WTC11 (cell line): ENCODE measurements around the gene GRK3. TPM values are rescaled to one million over a fixed set of nuclear protein-coding genes. Genes with fewer than 3 reads are reported as not detected.
"Not testable (repeated sequence)": the region's sequence is repeated elsewhere in the genome, so short reads cannot be mapped to it uniquely, and the experiment has no call there.

Source experiments
- ATAC-seq: fragments of 200-7000 bp; cut with Tn5 transposase; 2 replicates; pipeline ENCODE4 v1.10.0; 2021; ENCODE audit warnings: mild to moderate bottlenecking, moderate library complexity
- CTCF ChIA-PET: fragments of 300-600 bp; sonication (Branson Sonifier 250); formaldehyde crosslinking; loops from one replicate; lab custom pipeline; 2021; ENCODE audit warnings: antibody characterized with exemption; lab: Charles Lee
- POLR2A ChIA-PET: fragments of 350-600 bp; sonication (Branson Sonifier 250); formaldehyde crosslinking; loops from one replicate; lab custom pipeline; 2021; ENCODE audit warnings: antibody characterized with exemption; lab: Charles Lee
- DNase-seq: peaks from one replicate; pipeline ENCODE4 v3.0.0; 2021; ENCODE audit warnings: low spot score
- H3K27ac Mint-ChIP-seq: 2 replicates; pipeline ENCODE4 v1.8.0; 2021; ENCODE audit warnings: mixed read lengths
- H3K27me3 Mint-ChIP-seq: 2 replicates; pipeline ENCODE4 v1.8.0; 2021; ENCODE audit warnings: low read depth, mild to moderate bottlenecking, moderate library complexity, mixed read lengths
- H3K36me3 Mint-ChIP-seq: 2 replicates; pipeline ENCODE4 v1.8.0; 2021; ENCODE audit warnings: mixed read lengths
- H3K4me1 Mint-ChIP-seq: 2 replicates; pipeline ENCODE4 v1.8.0; 2022; ENCODE audit warnings: mixed read lengths
- H3K4me3 Mint-ChIP-seq: 2 replicates; pipeline ENCODE4 v1.8.0; 2021; ENCODE audit warnings: mild to moderate bottlenecking, moderate library complexity, mixed read lengths
- H3K9me3 Mint-ChIP-seq: 2 replicates; pipeline ENCODE4 v1.8.0; 2021; ENCODE audit warnings: mixed read lengths
- ATF1 ChIP-seq: sonication (generic); formaldehyde crosslinking; IDR thresholded peaks from 2 replicates; pipeline ENCODE4 v1.8.1; 2023; ENCODE audit warnings: mild to moderate bottlenecking, moderate library complexity, missing genetic modification reagents
- EMX1 ChIP-seq: fragments of 250-450 bp; sonication (Bioruptor Pico); IDR thresholded peaks from 2 replicates; pipeline ENCODE4 v1.8.0; 2021; ENCODE audit warnings: mild to moderate bottlenecking
- FOXJ3 ChIP-seq: sonication (generic); formaldehyde crosslinking; IDR thresholded peaks from 2 replicates; pipeline ENCODE4 v1.9.0; 2021; ENCODE audit warnings: missing genetic modification reagents, mild to moderate bottlenecking, borderline replicate concordance
- FOXK1 ChIP-seq: sonication (generic); formaldehyde crosslinking; IDR thresholded peaks from 2 replicates; pipeline ENCODE4 v1.8.0; 2022; ENCODE audit warnings: mild to moderate bottlenecking, moderate library complexity, missing genetic modification reagents
- GRHL2 ChIP-seq: fragments of 250-450 bp; sonication (Bioruptor Pico); IDR thresholded peaks from 2 replicates; pipeline ENCODE4 v1.8.0; 2022; ENCODE audit warnings: mild to moderate bottlenecking, moderate library complexity; ENCODE audit not compliant: insufficient replicate concordance, severe bottlenecking
- NR3C1 ChIP-seq: sonication (generic); formaldehyde crosslinking; conservative IDR thresholded peaks from 2 replicates; pipeline ENCODE4 v1.8.1; 2023; ENCODE audit warnings: low read depth, mild to moderate bottlenecking, missing genetic modification reagents
- SOX15 ChIP-seq: fragments of 250-450 bp; sonication (Bioruptor Pico); IDR thresholded peaks from 2 replicates; pipeline ENCODE4 v1.9.0; 2021; ENCODE audit warnings: mild to moderate bottlenecking
- TCF7 ChIP-seq: sonication (generic); formaldehyde crosslinking; IDR thresholded peaks from 2 replicates; pipeline ENCODE4 v1.8.0; 2022; ENCODE audit warnings: mild to moderate bottlenecking, low read depth, missing genetic modification reagents, moderate library complexity
- TEAD1 ChIP-seq: sonication (generic); formaldehyde crosslinking; IDR thresholded peaks from 2 replicates; pipeline ENCODE4 v1.8.0; 2022; ENCODE audit warnings: mild to moderate bottlenecking, missing genetic modification reagents
- ZNF423 ChIP-seq: fragments of 250-450 bp; sonication (Bioruptor Pico); IDR thresholded peaks from 2 replicates; pipeline ENCODE4 v2.1.2; 2022; ENCODE audit warnings: mild to moderate bottlenecking, moderate library complexity
- ZNF671 ChIP-seq: fragments of 250-450 bp; sonication (Bioruptor Pico); IDR thresholded peaks from 2 replicates; pipeline ENCODE4 v1.8.0; 2021; ENCODE audit warnings: mild to moderate bottlenecking
- total RNA-seq: library from RNA; stranded (reverse); gene quantifications from 3 replicates; pipeline ENCODE4 v1.2.3, GENCODE V29; 2021
- TF ChIP-seq, protein P1 (sequence below): sonication (generic); formaldehyde crosslinking; IDR thresholded peaks from 2 replicates; pipeline ENCODE4 v1.8.1; 2023; ENCODE audit warnings: mild to moderate bottlenecking, moderate library complexity, missing genetic modification reagents
- TF ChIP-seq, protein P2 (sequence below): sonication (generic); formaldehyde crosslinking; IDR thresholded peaks from 2 replicates; pipeline ENCODE4 v1.8.0; 2022; ENCODE audit warnings: mild to moderate bottlenecking, missing genetic modification reagents
- TF ChIP-seq, protein P3 (sequence below): sonication (generic); formaldehyde crosslinking; IDR thresholded peaks from 2 replicates; pipeline ENCODE4 v1.8.1; 2022; ENCODE audit warnings: missing genetic modification reagents, borderline replicate concordance
- TF ChIP-seq, protein P4 (sequence below): sonication (generic); formaldehyde crosslinking; conservative IDR thresholded peaks from 2 replicates; pipeline ENCODE4 v1.8.1; 2022; ENCODE audit warnings: mild to moderate bottlenecking, missing genetic modification reagents
- TF ChIP-seq, protein P5 (sequence below): fragments of 250-450 bp; sonication (Bioruptor Pico); IDR thresholded peaks from 2 replicates; pipeline ENCODE4 v1.9.0; 2021; ENCODE audit warnings: mild to moderate bottlenecking, borderline replicate concordance
- TF ChIP-seq, protein P6 (sequence below): sonication (generic); formaldehyde crosslinking; IDR thresholded peaks from 2 replicates; pipeline ENCODE4 v1.8.0; 2022; ENCODE audit warnings: mild to moderate bottlenecking, missing genetic modification reagents

GRK3 gene
- total RNA-seq, 1 experiment from 2014 or later: 27.1 TPM

DNA sequence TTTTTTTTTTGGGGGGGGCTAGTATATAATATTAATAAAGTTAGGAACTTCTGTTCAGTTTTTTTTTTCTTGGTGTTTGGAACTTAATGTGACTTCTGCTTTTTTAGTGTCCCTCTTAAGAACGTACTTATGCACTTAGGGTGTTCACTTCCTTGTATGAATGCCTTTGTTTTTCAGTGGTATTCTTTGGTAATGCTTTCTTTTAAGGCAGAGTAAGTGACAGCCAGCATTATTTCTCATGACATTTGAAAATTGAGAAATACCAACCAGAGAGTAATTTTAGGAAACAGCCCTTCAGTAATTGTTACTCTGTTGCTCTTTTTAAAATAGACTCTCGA, 2.4 kb downstream of the GRK3 start:
- ATAC-seq (no peak), DNase-seq (no peak)
- H3K27me3 Mint-ChIP-seq: peaks cover 25% of the 10 kb centered on the region
- CTCF ChIA-PET: interaction anchor here (1.4 to 3.4 kb wide), 2 partner anchors 23 to 206 kb away, joined by 5 to 16 read pairs; no protein-coding TSS in a partner anchor
- H3K4me1 Mint-ChIP-seq: peaks cover 56% of the 10 kb centered on the region
- peak overlapping the region; percentile 95 for H3K4me3 Mint-ChIP-seq
- POLR2A ChIA-PET: interaction anchor here (0.6 kb wide), 1 partner anchor 1184 kb away, joined by 4 read pairs; no protein-coding TSS in a partner anchor
- H3K36me3 Mint-ChIP-seq: no peaks in the 10 kb centered on the region
- TF ChIP-seq TCF7 (CRISPR knock-in tag): no peak
- no peak for TF ChIP-seq FOXJ3 (CRISPR knock-in tag)
- H3K27ac Mint-ChIP-seq: no peak overlapping the region
- H3K9me3 Mint-ChIP-seq: peaks cover under 1% of the 10 kb centered on the region

DNA sequence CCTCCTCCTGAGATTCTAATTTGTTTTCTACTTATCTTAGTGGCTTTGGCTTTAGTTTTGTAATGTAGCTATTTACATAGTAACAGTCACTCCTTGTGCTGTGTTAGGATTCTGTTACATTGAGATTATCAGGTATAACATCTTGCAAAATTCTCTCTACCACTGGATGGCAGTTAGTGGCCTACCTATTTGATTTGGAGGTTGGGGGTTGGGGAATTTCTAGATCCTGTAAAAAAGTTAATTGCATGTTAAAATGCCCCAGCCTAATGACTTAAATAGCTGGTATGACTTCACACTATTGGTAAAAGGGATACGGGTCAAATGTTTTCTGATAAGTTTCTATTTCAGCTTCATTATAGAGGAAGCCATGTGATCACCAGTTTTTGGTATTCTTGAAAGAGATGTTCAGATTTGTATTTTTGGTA, 2.8 kb downstream of the GRK3 start:
- TF ChIP-seq FOXK1 (CRISPR knock-in tag) (no peak), ATF1 (CRISPR knock-in tag) (no peak), ZNF423 (CRISPR knock-in tag) (no peak), SOX15 (CRISPR knock-in tag) (no peak), NR3C1 (CRISPR knock-in tag) (no peak), GRHL2 (CRISPR knock-in tag) (no peak)
- TF ChIP-seq, protein P1, sequence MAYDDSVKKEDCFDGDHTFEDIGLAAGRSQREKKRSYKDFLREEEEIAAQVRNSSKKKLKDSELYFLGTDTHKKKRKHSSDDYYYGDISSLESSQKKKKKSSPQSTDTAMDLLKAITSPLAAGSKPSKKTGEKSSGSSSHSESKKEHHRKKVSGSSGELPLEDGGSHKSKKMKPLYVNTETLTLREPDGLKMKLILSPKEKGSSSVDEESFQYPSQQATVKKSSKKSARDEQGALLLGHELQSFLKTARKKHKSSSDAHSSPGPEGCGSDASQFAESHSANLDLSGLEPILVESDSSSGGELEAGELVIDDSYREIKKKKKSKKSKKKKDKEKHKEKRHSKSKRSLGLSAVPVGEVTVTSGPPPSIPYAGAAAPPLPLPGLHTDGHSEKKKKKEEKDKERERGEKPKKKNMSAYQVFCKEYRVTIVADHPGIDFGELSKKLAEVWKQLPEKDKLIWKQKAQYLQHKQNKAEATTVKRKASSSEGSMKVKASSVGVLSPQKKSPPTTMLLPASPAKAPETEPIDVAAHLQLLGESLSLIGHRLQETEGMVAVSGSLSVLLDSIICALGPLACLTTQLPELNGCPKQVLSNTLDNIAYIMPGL (CRISPR knock-in tag): no peak
- TF ChIP-seq, protein P2, sequence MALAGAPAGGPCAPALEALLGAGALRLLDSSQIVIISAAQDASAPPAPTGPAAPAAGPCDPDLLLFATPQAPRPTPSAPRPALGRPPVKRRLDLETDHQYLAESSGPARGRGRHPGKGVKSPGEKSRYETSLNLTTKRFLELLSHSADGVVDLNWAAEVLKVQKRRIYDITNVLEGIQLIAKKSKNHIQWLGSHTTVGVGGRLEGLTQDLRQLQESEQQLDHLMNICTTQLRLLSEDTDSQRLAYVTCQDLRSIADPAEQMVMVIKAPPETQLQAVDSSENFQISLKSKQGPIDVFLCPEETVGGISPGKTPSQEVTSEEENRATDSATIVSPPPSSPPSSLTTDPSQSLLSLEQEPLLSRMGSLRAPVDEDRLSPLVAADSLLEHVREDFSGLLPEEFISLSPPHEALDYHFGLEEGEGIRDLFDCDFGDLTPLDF (CRISPR knock-in tag): no peak
- TF ChIP-seq, all 79 proteins: peak for 0
- H3K9me3 Mint-ChIP-seq: peaks cover 5% of the 10 kb centered on the region
- DNase-seq: no peak
- H3K27ac Mint-ChIP-seq: no peak overlapping the region
- peaks cover 23% of the 10 kb centered on the region for H3K27me3 Mint-ChIP-seq
- H3K4me3 Mint-ChIP-seq: peak overlapping the region; percentile 95
- no peak for ATAC-seq
- H3K4me1 Mint-ChIP-seq: peaks cover 56% of the 10 kb centered on the region
- CTCF ChIA-PET: interaction anchor here (1.2 to 1.4 kb wide), 2 partner anchors 23 to 206 kb away, joined by 5 read pairs; no protein-coding TSS in a partner anchor
- POLR2A ChIA-PET: interaction anchor here (0.6 kb wide), 1 partner anchor 1184 kb away, joined by 4 read pairs; no protein-coding TSS in a partner anchor
- H3K36me3 Mint-ChIP-seq: no peaks in the 10 kb centered on the region

DNA sequence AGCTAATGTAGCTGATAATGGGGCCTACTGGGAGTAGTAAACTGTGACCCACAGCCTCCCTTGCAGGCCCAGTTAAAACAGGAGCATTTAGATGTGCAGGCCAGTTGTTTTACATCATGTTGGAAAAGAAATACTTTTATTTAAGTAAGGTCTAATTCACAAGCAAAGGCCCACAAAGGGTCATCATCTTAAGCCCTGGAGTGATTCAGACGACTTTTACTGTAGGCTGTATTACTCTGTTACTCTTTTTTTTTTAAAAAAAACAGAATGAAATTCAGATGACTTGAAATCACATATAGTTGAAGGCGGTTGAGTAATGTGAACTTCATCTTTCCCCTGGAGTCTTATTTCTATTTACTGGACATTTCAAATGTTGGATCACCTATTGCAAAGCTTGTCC, 3.6 kb downstream of the GRK3 start:
- H3K4me3 Mint-ChIP-seq, POLR2A ChIA-PET, H3K27ac Mint-ChIP-seq, H3K9me3 Mint-ChIP-seq, ATAC-seq, H3K36me3 Mint-ChIP-seq, DNase-seq: not testable (repeated sequence)
- peaks cover 15% of the 10 kb centered on the region for H3K27me3 Mint-ChIP-seq
- peaks cover 55% of the 10 kb centered on the region for H3K4me1 Mint-ChIP-seq
- CTCF ChIA-PET: interaction anchor here (1.2 to 1.4 kb wide), 2 partner anchors 24 to 205 kb away, joined by 5 read pairs; no protein-coding TSS in a partner anchor

DNA sequence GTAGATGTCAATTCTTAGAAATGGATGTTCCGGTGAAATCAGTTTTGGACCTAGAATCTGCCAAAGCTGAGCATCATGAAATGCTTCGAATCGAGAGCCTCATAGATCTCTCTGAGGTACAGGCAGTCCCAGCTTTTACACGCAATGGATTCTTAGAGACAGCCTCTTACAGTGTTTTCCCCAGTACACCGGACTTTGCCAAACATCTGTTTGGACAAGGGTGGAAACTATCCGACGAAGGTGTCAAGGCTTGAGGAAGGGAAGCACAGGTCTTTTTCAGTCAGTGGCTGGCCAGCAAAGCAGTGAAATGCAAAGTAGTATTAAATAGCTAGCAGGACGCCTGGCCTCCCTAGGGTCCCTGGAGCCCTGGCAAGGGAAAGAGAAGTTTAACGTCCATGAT, 4.9 kb downstream of the GRK3 start:
- DNase-seq (no peak), ATAC-seq (no peak)
- Mint-ChIP-seq H3K4me1 (peaks cover 45% of the 10 kb centered on the region), H3K36me3 (peaks cover 3% of the 10 kb centered on the region), H3K27ac (no peak overlapping the region), H3K4me3 (no peak overlapping the region), H3K9me3 (peaks cover 9% of the 10 kb centered on the region), H3K27me3 (peaks cover 5% of the 10 kb centered on the region; the same call in 1 of the 2 replicates)
- CTCF ChIA-PET: interaction anchor here (0.5 to 1.1 kb wide), 4 partner anchors 25 to 204 kb away, joined by 3 to 4 read pairs (median 3); no protein-coding TSS in a partner anchor
- POLR2A ChIA-PET: no interaction called here
- TF ChIP-seq, protein P3, sequence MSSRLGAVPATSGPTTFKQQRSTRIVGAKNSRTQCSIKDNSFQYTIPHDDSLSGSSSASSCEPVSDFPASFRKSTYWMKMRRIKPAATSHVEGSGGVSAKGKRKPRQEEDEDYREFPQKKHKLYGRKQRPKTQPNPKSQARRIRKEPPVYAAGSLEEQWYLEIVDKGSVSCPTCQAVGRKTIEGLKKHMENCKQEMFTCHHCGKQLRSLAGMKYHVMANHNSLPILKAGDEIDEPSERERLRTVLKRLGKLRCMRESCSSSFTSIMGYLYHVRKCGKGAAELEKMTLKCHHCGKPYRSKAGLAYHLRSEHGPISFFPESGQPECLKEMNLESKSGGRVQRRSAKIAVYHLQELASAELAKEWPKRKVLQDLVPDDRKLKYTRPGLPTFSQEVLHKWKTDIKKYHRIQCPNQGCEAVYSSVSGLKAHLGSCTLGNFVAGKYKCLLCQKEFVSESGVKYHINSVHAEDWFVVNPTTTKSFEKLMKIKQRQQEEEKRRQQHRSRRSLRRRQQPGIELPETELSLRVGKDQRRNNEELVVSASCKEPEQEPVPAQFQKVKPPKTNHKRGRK (CRISPR knock-in tag): no peak
- no peak for TF ChIP-seq EMX1
- no peak for TF ChIP-seq TEAD1 (CRISPR knock-in tag)
- TF ChIP-seq, protein P4, sequence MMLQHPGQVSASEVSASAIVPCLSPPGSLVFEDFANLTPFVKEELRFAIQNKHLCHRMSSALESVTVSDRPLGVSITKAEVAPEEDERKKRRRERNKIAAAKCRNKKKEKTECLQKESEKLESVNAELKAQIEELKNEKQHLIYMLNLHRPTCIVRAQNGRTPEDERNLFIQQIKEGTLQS (CRISPR knock-in tag): no peak
- TF ChIP-seq, protein P5, sequence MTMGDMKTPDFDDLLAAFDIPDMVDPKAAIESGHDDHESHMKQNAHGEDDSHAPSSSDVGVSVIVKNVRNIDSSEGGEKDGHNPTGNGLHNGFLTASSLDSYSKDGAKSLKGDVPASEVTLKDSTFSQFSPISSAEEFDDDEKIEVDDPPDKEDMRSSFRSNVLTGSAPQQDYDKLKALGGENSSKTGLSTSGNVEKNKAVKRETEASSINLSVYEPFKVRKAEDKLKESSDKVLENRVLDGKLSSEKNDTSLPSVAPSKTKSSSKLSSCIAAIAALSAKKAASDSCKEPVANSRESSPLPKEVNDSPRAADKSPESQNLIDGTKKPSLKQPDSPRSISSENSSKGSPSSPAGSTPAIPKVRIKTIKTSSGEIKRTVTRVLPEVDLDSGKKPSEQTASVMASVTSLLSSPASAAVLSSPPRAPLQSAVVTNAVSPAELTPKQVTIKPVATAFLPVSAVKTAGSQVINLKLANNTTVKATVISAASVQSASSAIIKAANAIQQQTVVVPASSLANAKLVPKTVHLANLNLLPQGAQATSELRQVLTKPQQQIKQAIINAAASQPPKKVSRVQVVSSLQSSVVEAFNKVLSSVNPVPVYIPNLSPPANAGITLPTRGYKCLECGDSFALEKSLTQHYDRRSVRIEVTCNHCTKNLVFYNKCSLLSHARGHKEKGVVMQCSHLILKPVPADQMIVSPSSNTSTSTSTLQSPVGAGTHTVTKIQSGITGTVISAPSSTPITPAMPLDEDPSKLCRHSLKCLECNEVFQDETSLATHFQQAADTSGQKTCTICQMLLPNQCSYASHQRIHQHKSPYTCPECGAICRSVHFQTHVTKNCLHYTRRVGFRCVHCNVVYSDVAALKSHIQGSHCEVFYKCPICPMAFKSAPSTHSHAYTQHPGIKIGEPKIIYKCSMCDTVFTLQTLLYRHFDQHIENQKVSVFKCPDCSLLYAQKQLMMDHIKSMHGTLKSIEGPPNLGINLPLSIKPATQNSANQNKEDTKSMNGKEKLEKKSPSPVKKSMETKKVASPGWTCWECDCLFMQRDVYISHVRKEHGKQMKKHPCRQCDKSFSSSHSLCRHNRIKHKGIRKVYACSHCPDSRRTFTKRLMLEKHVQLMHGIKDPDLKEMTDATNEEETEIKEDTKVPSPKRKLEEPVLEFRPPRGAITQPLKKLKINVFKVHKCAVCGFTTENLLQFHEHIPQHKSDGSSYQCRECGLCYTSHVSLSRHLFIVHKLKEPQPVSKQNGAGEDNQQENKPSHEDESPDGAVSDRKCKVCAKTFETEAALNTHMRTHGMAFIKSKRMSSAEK: no peak
- TF ChIP-seq, protein P6, sequence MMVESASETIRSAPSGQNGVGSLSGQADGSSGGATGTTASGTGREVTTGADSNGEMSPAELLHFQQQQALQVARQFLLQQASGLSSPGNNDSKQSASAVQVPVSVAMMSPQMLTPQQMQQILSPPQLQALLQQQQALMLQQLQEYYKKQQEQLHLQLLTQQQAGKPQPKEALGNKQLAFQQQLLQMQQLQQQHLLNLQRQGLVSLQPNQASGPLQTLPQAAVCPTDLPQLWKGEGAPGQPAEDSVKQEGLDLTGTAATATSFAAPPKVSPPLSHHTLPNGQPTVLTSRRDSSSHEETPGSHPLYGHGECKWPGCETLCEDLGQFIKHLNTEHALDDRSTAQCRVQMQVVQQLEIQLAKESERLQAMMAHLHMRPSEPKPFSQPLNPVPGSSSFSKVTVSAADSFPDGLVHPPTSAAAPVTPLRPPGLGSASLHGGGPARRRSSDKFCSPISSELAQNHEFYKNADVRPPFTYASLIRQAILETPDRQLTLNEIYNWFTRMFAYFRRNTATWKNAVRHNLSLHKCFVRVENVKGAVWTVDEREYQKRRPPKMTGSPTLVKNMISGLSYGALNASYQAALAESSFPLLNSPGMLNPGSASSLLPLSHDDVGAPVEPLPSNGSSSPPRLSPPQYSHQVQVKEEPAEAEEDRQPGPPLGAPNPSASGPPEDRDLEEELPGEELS (CRISPR knock-in tag): no peak
- no peak for TF ChIP-seq ZNF671 (CRISPR knock-in tag)
